ENCODE data around the gene CGB2. TPM values are rescaled to one million over a fixed set of nuclear protein-coding genes. Genes with fewer than 3 reads are reported as not detected.
"Not testable (repeated sequence)": the region's sequence is repeated elsewhere in the genome, so short reads cannot be mapped to it uniquely, and the experiment has no call there.

CGB2 gene
- total RNA-seq, 4 donors from 2014 or later: not detected

DNA sequence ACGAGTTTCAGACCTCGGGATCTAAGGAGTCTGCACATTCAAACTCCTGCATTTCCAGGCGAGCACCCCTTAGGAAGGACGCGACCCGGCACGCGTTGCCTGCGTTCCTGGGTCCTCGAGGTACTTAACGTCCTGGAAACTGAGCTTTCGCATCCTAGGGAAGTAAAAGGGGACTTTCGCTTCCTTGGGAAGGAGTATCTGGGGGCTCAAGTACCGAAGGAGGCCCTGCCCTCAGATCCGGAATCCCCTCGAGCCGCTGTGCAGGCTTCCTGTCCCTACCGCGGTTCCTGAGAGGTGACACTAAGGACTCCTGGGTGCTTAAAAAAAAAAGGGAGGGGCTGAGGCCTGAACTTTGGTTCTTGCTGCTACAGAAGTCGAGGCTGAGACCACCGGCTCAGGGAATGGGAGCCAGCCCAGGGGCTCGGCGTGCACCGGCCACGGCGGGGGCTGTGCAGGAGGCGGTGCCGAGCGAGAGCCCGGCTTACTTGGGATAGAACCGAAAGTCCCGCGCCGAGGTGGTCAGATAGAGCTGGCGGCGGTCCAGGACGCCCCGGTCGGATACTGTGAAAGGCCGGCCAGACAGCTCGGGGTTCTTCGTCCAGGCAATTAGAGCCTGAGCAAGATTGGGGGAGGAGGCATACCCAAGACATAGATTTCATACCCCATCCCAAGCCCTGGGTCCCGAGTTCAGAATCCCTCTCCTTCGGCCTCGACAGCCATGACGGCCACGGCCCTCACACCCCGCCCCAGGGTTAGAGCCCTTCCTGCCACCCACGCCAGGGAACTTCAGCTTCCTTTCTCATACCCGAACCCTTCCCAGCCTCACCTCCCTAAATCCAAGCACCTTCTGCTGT, 13.1 kb upstream of the CGB2 start:
- WGBS, 2 donors (ENCODE audit: low coverage in 1 of 2): 3% methylated on average over 44 of the region's 50 CpGs; no CpG with 5 or more reads in 1 of the 2 donors
- peaks cover 40% of the 10 kb centered on the region for H3K27me3 ChIP-seq
- peak overlapping the region; percentile 19 to 59 (median 34) for H3K4me3 ChIP-seq
- intact Hi-C loops (cut with DNase I; ENCODE audit: low total_unique reads); H3K9me3 ChIP-seq; H3K36me3 ChIP-seq; in situ Hi-C loops (cut with MboI; ENCODE audit: low pct_ligation_motif_present in 1 of 4, low pct_unique_long_range_greater_than_20kb in 1 of 4, low sequenced_read_pairs in 3 of 4); H3K27ac ChIP-seq: not testable (repeated sequence)
- peaks cover 9 to 25% (median 23%) of the 10 kb centered on the region in 4 donors for H3K4me1 ChIP-seq
- DNase-seq: peak; percentile 27

DNA sequence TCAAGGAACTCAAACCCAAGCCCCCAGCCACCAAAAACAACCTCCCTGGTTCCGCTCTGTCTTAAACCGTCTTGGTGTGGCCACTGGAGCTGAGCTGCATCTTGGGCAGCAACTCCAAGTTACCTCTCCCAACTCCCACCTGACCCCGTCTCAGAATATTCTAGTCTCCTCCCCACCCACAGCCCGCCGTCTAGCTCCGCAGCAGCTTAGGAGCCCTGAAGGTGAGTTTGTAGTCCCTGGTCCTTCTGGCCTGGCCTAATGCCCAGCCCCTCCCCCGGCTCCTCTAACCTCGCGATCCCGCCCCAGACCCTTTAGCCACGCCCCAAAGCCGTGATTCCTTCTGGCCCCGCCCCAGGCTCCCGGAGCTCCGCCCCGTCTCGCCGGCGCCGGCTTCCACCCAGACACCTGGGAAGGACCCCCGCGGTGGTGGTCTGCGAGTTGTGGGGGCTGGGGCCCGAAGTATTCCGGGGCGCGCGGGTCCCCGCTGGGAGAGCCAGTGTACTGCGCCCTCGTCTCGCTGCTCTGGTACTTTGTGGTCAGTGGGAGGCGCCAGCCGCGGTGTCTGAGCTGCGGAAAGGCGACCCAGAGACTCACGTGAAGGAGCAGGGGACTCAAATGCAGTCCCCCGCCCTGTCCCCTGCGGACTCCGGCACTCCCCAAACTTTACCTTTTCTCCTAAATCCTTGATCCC, 12.3 kb upstream of the CGB2 start:
- Histone ChIP-seq H3K27ac (no peak overlapping the region), H3K9me3 (no peaks in the 10 kb centered on the region), H3K4me1 (peaks cover 9 to 25% (median 23%) of the 10 kb centered on the region in 4 donors), H3K36me3 (no peaks in the 10 kb centered on the region), H3K27me3 (peaks cover 40% of the 10 kb centered on the region), H3K4me3 (peak overlapping the region in 3 of 4 donors; percentile 30 to 59 (median 39))
- TF ChIP-seq, protein P1, sequence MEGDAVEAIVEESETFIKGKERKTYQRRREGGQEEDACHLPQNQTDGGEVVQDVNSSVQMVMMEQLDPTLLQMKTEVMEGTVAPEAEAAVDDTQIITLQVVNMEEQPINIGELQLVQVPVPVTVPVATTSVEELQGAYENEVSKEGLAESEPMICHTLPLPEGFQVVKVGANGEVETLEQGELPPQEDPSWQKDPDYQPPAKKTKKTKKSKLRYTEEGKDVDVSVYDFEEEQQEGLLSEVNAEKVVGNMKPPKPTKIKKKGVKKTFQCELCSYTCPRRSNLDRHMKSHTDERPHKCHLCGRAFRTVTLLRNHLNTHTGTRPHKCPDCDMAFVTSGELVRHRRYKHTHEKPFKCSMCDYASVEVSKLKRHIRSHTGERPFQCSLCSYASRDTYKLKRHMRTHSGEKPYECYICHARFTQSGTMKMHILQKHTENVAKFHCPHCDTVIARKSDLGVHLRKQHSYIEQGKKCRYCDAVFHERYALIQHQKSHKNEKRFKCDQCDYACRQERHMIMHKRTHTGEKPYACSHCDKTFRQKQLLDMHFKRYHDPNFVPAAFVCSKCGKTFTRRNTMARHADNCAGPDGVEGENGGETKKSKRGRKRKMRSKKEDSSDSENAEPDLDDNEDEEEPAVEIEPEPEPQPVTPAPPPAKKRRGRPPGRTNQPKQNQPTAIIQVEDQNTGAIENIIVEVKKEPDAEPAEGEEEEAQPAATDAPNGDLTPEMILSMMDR (IDR thresholded peaks at IDR 0.05): peak in 1 of 5 experiments; percentile 12
- TF ChIP-seq POLR2AphosphoS5 (IDR thresholded peaks at IDR 0.05): no peak
- intact Hi-C loops (cut with DNase I; ENCODE audit: low total_unique reads): no loop called here
- DNase-seq: peak; percentile 84
- 29% methylated on average over 32 of the region's 41 CpGs; no CpG with 5 or more reads in 1 of the 2 donors for WGBS, 2 donors (ENCODE audit: low coverage in 1 of 2)
- in situ Hi-C loops (cut with MboI; ENCODE audit: low pct_ligation_motif_present in 1 of 4, low pct_unique_long_range_greater_than_20kb in 1 of 4, low sequenced_read_pairs in 3 of 4): no loop called here

DNA sequence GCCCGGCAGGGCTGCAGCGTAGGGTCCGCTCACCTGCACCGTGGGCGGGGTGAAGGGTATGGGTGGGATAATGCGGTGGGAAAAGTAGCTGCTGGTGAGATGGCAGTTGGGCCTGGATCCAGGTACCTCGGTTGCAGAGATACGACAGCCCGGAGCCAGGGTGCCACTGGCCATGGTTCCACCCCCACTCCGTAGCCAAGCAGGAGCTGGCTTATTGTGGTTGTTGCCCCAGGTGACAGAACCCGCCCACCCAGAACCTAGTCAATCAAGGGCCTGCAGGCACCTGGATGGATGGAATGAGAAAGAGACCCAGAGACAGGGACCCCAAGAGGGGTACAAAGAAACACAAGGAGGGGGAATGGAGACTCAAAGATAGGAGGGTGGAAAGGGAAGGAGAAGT, 11.3 kb upstream of the CGB2 start:
- WGBS, 2 donors (ENCODE audit: low coverage in 1 of 2): 71% methylated on average over 11 of the region's 11 CpGs; no CpG with 5 or more reads in 1 of the 2 donors
- DNase-seq: no peak
- TF ChIP-seq POLR2A (IDR thresholded peaks at IDR 0.05) (no peak), POLR2AphosphoS5 (IDR thresholded peaks at IDR 0.05) (no peak), EP300 (IDR thresholded peaks at IDR 0.05; ENCODE audit: low read depth) (no peak)
- TF ChIP-seq, protein P1 (IDR thresholded peaks at IDR 0.05): no peak
- H3K9me3 ChIP-seq: no peaks in the 10 kb centered on the region
- in situ Hi-C loops (cut with MboI; ENCODE audit: low pct_ligation_motif_present in 1 of 4, low pct_unique_long_range_greater_than_20kb in 1 of 4, low sequenced_read_pairs in 3 of 4): no loop called here
- H3K4me3 ChIP-seq: no peak overlapping the region
- intact Hi-C loops (cut with DNase I; ENCODE audit: low total_unique reads): no loop called here
- H3K4me1 ChIP-seq: peaks cover 9 to 25% (median 23%) of the 10 kb centered on the region in 4 donors
- H3K27ac ChIP-seq: no peak overlapping the region
- no peaks in the 10 kb centered on the region for H3K36me3 ChIP-seq
- peaks cover 40% of the 10 kb centered on the region for H3K27me3 ChIP-seq

DNA sequence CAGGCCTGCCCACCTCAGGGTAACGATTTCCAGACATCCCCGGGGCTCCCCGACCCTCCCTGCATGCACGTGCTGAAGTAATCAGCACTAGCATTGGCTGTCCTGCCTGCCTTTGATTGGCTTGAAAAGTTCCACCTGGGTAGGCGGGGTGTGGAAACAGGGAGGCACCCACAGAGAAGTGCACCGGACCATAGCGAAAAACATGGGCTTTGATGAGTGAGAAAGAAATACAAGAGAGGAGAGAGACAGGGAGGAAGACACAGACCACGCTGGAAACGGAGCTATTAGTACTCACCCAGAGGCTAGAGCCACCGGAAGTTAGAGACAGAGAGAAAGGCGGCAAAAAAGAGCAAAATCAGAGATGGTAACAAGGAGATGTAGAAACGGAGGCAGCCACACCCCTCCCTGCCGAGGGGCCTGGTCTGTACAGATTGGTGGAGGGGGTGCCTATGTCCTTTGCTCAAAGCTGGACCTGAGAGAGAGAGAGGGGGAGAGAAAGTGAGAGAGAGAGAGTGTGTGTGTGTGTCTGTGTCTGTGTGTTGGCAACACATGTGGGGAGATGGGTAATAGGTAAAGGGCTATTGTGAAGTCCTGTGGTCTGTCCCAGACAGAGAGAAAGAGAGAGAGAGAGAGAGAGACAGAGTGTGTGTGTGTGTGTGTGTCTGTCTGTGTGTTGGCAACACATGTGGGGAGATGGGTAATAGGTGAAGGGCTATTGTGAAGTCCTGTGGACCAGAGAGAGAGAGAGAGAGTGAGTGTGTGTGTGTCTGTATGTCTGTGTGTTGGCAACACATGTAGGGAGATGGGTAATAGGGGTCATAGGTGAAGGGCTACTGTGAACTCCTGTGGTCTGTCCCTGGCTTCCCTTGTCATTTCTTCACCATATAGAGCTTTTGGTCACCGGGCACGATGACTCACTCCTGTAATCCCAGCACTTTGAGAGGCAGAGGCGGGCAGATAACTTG, 10.5 kb upstream of the CGB2 start:
- in situ Hi-C loops (cut with MboI; ENCODE audit: low pct_ligation_motif_present in 1 of 4, low pct_unique_long_range_greater_than_20kb in 1 of 4, low sequenced_read_pairs in 3 of 4): no loop called here
- H3K4me3 ChIP-seq: no peak overlapping the region
- H3K4me1 ChIP-seq: peaks cover 9 to 25% (median 23%) of the 10 kb centered on the region in 4 donors
- intact Hi-C loops (cut with DNase I; ENCODE audit: low total_unique reads): no loop called here
- H3K27me3 ChIP-seq: peaks cover 40% of the 10 kb centered on the region
- WGBS, 2 donors (ENCODE audit: low coverage in 1 of 2): 14 to 28% methylated on average over 4 to 16 of the region's 16 CpGs
- H3K27ac ChIP-seq: no peak overlapping the region
- DNase-seq: no peak
- no peaks in the 10 kb centered on the region for H3K9me3 ChIP-seq
- H3K36me3 ChIP-seq: no peaks in the 10 kb centered on the region
- TF ChIP-seq POLR2A (IDR thresholded peaks at IDR 0.05): no peak
- TF ChIP-seq EP300 (IDR thresholded peaks at IDR 0.05; ENCODE audit: low read depth): no peak
- TF ChIP-seq, protein P1 (IDR thresholded peaks at IDR 0.05): no peak
- no peak for TF ChIP-seq POLR2AphosphoS5 (IDR thresholded peaks at IDR 0.05)
